Measurements from ENCODE around the gene PLEK.

- TF ChIP-seq POLR2AphosphoS5 (IDR thresholded peaks at IDR 0.05) (no peak), CTCF (IDR thresholded peaks at IDR 0.05; ENCODE audit: poor library complexity, severe bottlenecking) (no peak), REST (IDR thresholded peaks at IDR 0.05; ENCODE audit: borderline replicate concordance) (no peak)
Observed at GRCh38 chr2:68423966-68424650, 59.0 kb downstream of the PLEK start.
